Thyroid gland (tissue), 4 donors: ENCODE results near the gene IGFBP7.

Experiments used
- POLR2A ChIP-seq, 2 donors: fragments of 450-650 bp; IDR thresholded peaks; one replicate each; pipeline ENCODE4 v1.6.1; 2017; ENCODE audit warnings: antibody characterized with exemption in 2 of 2, mild to moderate bottlenecking in 2 of 2, moderate library complexity in 1 of 2
- TF ChIP-seq, protein P1 (sequence below), 6 experiments: fragments of 200-600 bp in 3 of 6; fragments of 450-650 bp in 3 of 6; sonication (generic) in 3 of 6; IDR thresholded peaks; one replicate each; pipeline ENCODE4 v1.5.1; 2016 to 2019; ENCODE audit warnings: antibody characterized with exemption in 6 of 6, mild to moderate bottlenecking in 2 of 6, inconsistent platforms in 1 of 6, moderate library complexity in 1 of 6

DNA sequence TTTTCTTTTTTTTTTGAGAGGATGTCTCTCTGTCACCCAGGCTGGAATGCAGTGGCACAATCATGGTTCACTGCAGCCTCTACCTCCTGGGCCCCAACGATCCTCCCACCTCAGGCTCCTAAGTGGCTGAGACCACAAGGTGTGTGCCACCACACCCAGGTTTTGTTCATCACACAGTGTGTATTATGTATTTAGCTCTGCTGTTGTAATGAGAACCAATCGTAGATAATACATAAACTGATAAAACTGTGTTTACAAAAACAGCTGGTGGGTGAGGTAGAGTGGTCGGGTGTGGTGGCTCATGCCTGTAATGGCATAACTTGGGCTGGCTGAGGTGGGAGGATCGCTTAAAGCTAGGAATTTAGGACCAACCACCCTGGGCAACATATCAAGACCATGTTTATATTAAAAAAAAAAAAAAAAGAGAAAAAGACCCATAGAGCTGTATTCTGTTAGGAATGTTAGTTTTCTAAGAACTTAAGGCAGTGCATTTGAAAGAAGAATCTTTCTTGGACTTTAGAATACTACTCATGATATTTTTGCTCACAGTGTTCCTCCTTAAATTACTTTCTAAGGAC, 96.6 kb downstream of the IGFBP7 start:
- no peak for TF ChIP-seq POLR2A (IDR thresholded peaks at IDR 0.05)
- TF ChIP-seq, protein P1, sequence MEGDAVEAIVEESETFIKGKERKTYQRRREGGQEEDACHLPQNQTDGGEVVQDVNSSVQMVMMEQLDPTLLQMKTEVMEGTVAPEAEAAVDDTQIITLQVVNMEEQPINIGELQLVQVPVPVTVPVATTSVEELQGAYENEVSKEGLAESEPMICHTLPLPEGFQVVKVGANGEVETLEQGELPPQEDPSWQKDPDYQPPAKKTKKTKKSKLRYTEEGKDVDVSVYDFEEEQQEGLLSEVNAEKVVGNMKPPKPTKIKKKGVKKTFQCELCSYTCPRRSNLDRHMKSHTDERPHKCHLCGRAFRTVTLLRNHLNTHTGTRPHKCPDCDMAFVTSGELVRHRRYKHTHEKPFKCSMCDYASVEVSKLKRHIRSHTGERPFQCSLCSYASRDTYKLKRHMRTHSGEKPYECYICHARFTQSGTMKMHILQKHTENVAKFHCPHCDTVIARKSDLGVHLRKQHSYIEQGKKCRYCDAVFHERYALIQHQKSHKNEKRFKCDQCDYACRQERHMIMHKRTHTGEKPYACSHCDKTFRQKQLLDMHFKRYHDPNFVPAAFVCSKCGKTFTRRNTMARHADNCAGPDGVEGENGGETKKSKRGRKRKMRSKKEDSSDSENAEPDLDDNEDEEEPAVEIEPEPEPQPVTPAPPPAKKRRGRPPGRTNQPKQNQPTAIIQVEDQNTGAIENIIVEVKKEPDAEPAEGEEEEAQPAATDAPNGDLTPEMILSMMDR (IDR thresholded peaks at IDR 0.05) = no peak
